DOHH2 (cell line): ENCODE data around the gene PLIN5.

Experiments used
- CTCF ChIP-seq: fragments of 200-600 bp; sonication (generic); IDR thresholded peaks from one replicate; pipeline ENCODE4 v1.5.1; 2014; ENCODE audit warnings: antibody characterized with exemption, mild to moderate bottlenecking, low read depth, low read length; ENCODE audit not compliant: poor library complexity, severe bottlenecking
- EZH2phosphoT487 ChIP-seq: fragments of 200-600 bp; sonication (generic); IDR thresholded peaks from 2 replicates; pipeline ENCODE4 v1.6.1; 2017; ENCODE audit warnings: borderline replicate concordance, mild to moderate bottlenecking, antibody characterized with exemption, low read length, moderate library complexity, mixed read lengths

- TF ChIP-seq CTCF (no peak), EZH2phosphoT487 (no peak)
Measured at GRCh38 chr19:4499318-4499717, 35.7 kb downstream of the PLIN5 start.
